Smooth muscle cell (in vitro differentiated cells): ENCODE data around the gene OSBPL9. TPM values are rescaled to one million over a fixed set of nuclear protein-coding genes. Genes with fewer than 3 reads are reported as not detected.

ENCODE experiments used
- DNase-seq: peaks from one replicate; lab custom pipeline; 2025; ENCODE audit not compliant: unreplicated experiment; lab: John Stamatoyannopoulos, UW
- H2AFZ ChIP-seq: fragments of 200-600 bp; sonication (generic); 2 replicates; pipeline ENCODE4 v1.6.0; 2016; ENCODE audit warnings: antibody characterized with exemption, low read depth, mild to moderate bottlenecking
- H3F3A ChIP-seq: fragments of 200-600 bp; sonication (generic); 2 replicates; pipeline ENCODE4 v1.6.0; 2017; ENCODE audit warnings: antibody characterized with exemption, low read depth
- H3K27ac ChIP-seq: fragments of 200-600 bp; sonication (generic); 2 replicates; pipeline ENCODE4 v1.5.1; 2016; ENCODE audit warnings: low read depth, mild to moderate bottlenecking
- H3K27me3 ChIP-seq: fragments of 200-600 bp; sonication (generic); 2 replicates; pipeline ENCODE4 v1.6.1; 2016; ENCODE audit warnings: low read depth, mild to moderate bottlenecking
- H3K36me3 ChIP-seq: fragments of 200-600 bp; sonication (generic); 2 replicates; pipeline ENCODE4 v1.5.1; 2016; ENCODE audit warnings: low read depth
- H3K4me1 ChIP-seq: fragments of 200-600 bp; sonication (generic); 2 replicates; pipeline ENCODE4 v1.5.1; 2016; ENCODE audit warnings: low read depth
- H3K4me2 ChIP-seq: fragments of 200-600 bp; sonication (generic); 2 replicates; pipeline ENCODE4 v1.6.0; 2016; ENCODE audit warnings: mild to moderate bottlenecking
- H3K4me3 ChIP-seq: fragments of 200-600 bp; sonication (generic); 2 replicates; pipeline ENCODE4 v1.5.1; 2016; ENCODE audit warnings: mild to moderate bottlenecking
- H3K79me2 ChIP-seq: fragments of 200-600 bp; sonication (generic); 2 replicates; pipeline ENCODE4 v1.6.0; 2016; ENCODE audit warnings: low read depth, mild to moderate bottlenecking
- H3K9ac ChIP-seq: fragments of 200-600 bp; sonication (generic); 2 replicates; pipeline ENCODE4 v1.6.0; 2016; ENCODE audit warnings: low read depth
- H3K9me3 ChIP-seq: fragments of 200-600 bp; sonication (generic); replicated peaks from 2 replicates; pipeline ENCODE4 v1.5.1; 2016; ENCODE audit warnings: low read depth
- H4K20me1 ChIP-seq: fragments of 200-600 bp; sonication (generic); 2 replicates; pipeline ENCODE4 v1.6.0; 2016; ENCODE audit warnings: low read depth
- CTCF ChIP-seq: fragments of 200-600 bp; sonication (generic); IDR thresholded peaks from 2 replicates; pipeline ENCODE4 v1.5.1; 2017; ENCODE audit warnings: borderline replicate concordance, mild to moderate bottlenecking, antibody characterized with exemption; ENCODE audit not compliant: insufficient read depth, poor library complexity, severe bottlenecking
- WGBS: methylation state at CpG from one replicate; pipeline ENCODE4 v1.1.7; 2016; ENCODE audit warnings: low lambda C conversion rate; 5-methylcytosine and 5-hydroxymethylcytosine counted together
- polyA plus RNA-seq: library from polyadenylated mRNA; unstranded; fragments of >200 nt; fragmentation: Nextera tagmentation; extraction: Ambion mirVana; gene quantifications from 2 replicates; pipeline ENCODE4 v1.2.1, GENCODE V29; 2016
- total RNA-seq: library from RNA; depleted of rRNA; stranded (reverse); fragments of >200 nt; gene quantifications from 2 replicates; pipeline ENCODE4 v1.2.3, GENCODE V29; 2014

OSBPL9 gene
- total and polyA plus RNA-seq, 2 experiments from 2014 or later: 66.7 to 112 TPM

GRCh38 chr1:51741121-51741681 lies 124.3 kb downstream of the OSBPL9 start:
- H3K36me3 ChIP-seq: no peaks in the 10 kb centered on the region
- WGBS: 100% methylated on average over 1 of the region's 1 CpG
- H3K27me3 ChIP-seq: no peaks in the 10 kb centered on the region
- peaks cover 2% of the 10 kb centered on the region for H3F3A ChIP-seq
- H3K4me2 ChIP-seq: no peak overlapping the region
- DNase-seq: no peak
- no peak for TF ChIP-seq CTCF
- H3K27ac ChIP-seq: no peak overlapping the region
- peaks cover 92% of the 10 kb centered on the region for H3K79me2 ChIP-seq
- peaks cover 11% of the 10 kb centered on the region for H3K4me1 ChIP-seq
- H3K9me3 ChIP-seq: no peaks in the 10 kb centered on the region
- no peak overlapping the region for H2AFZ ChIP-seq
- no peak overlapping the region for H3K9ac ChIP-seq
- H3K4me3 ChIP-seq: no peak overlapping the region
- peaks cover 96% of the 10 kb centered on the region for H4K20me1 ChIP-seq

GRCh38 chr1:51744506-51745303 lies 127.8 kb downstream of the OSBPL9 start:
- Histone ChIP-seq H3K4me2 (no peak overlapping the region), H3K9me3 (no peaks in the 10 kb centered on the region), H3K27me3 (no peaks in the 10 kb centered on the region), H3K4me1 (peaks cover 5% of the 10 kb centered on the region), H3F3A (peaks cover 2% of the 10 kb centered on the region), H3K36me3 (no peaks in the 10 kb centered on the region), H3K27ac (no peak overlapping the region), H4K20me1 (peaks cover 70% of the 10 kb centered on the region), H2AFZ (no peak overlapping the region), H3K4me3 (no peak overlapping the region), H3K9ac (no peak overlapping the region), H3K79me2 (peaks cover 57% of the 10 kb centered on the region)
- no peak for TF ChIP-seq CTCF
- 81% methylated on average over 4 of the region's 4 CpGs for WGBS
- DNase-seq: no peak

- no peak overlapping the region for H3K4me2 ChIP-seq
- no peaks in the 10 kb centered on the region for H3K9me3 ChIP-seq
- no peak overlapping the region for H3K27ac ChIP-seq
- no peaks in the 10 kb centered on the region for H3K36me3 ChIP-seq
- H3K79me2 ChIP-seq: peaks cover 52% of the 10 kb centered on the region
- peaks cover 65% of the 10 kb centered on the region for H4K20me1 ChIP-seq
- no peak for DNase-seq
- H3F3A ChIP-seq: no peaks in the 10 kb centered on the region
- H3K9ac ChIP-seq: no peak overlapping the region
- H3K27me3 ChIP-seq: no peaks in the 10 kb centered on the region
- H2AFZ ChIP-seq: no peak overlapping the region
- peaks cover 5% of the 10 kb centered on the region for H3K4me1 ChIP-seq
- no peak overlapping the region for H3K4me3 ChIP-seq
- no peak for TF ChIP-seq CTCF
Measured at GRCh38 chr1:51745304-51745570, 128.3 kb downstream of the OSBPL9 start.

GRCh38 chr1:51749151-51749550 lies 132.3 kb downstream of the OSBPL9 start:
- Histone ChIP-seq H3K79me2 (peaks cover 12% of the 10 kb centered on the region), H2AFZ (no peak overlapping the region), H3F3A (no peaks in the 10 kb centered on the region), H3K9me3 (no peaks in the 10 kb centered on the region), H3K4me1 (peaks cover 3% of the 10 kb centered on the region), H3K4me3 (no peak overlapping the region), H3K4me2 (no peak overlapping the region), H3K9ac (no peak overlapping the region), H3K36me3 (peaks cover 6% of the 10 kb centered on the region), H3K27ac (no peak overlapping the region), H3K27me3 (no peaks in the 10 kb centered on the region), H4K20me1 (peaks cover 27% of the 10 kb centered on the region)
- DNase-seq: no peak
- 97% methylated on average over 3 of the region's 3 CpGs for WGBS
- TF ChIP-seq CTCF: no peak
